ENCODE results near the gene PTPN1.

The PTPN1 gene

DNA sequence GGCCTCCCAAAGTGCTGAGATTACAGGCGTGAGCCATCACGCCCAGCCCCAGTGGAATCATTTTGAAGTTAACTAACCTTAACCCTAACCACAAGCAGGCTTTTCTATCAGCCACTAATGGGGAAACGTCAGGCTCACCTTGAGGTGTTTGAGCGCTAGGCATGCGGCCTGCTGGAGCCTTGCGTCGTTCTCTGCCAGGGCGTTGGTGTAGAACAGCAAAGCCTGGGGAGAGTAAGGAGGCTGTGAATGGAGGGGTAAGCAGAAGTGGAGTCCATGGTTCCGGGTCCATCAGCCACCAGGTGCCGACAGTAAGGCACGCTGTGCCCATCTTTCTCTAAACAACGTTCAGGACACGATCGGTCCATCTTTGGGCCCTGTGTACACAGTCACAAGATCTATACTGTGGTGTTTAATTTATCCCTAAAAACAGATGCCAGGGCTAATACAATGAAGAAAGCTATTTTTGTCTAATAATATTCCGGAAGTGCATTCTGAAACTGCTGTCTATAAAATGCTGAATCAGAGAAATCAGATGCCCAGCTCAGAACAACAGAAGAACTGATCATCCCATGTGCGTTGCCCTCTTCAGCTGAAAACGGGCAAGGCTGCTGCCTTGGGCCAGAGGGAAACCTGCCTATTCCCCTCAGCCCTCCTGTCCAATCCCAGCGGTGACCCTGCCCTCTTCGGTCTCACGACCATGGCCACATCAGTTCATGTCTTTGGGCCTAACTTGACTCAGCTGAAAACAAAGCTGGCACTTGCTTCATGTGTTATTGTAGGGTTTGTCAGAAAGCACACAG, 79.6 kb downstream of the PTPN1 start:
- ChIA-PET POLR2A (no interaction called here), CTCF (interaction anchor here (0.6 to 2.1 kb wide), 9 partner anchors 10 to 465 kb away, joined by 3 to 13 read pairs (median 5); no protein-coding TSS in a partner anchor)
- H3K9me3 ChIP-seq (ENCODE audit: control insufficient read depth, insufficient read depth, low read depth, low read length), result no peaks in the 10 kb centered on the region
- no peak overlapping the region for H3K4me3 ChIP-seq (ENCODE audit: low read depth, low read length)
- no peak for TF ChIP-seq ZNF768 (tag by site-specific recombination; IDR thresholded peaks at IDR 0.05)
- TF ChIP-seq, protein P1, sequence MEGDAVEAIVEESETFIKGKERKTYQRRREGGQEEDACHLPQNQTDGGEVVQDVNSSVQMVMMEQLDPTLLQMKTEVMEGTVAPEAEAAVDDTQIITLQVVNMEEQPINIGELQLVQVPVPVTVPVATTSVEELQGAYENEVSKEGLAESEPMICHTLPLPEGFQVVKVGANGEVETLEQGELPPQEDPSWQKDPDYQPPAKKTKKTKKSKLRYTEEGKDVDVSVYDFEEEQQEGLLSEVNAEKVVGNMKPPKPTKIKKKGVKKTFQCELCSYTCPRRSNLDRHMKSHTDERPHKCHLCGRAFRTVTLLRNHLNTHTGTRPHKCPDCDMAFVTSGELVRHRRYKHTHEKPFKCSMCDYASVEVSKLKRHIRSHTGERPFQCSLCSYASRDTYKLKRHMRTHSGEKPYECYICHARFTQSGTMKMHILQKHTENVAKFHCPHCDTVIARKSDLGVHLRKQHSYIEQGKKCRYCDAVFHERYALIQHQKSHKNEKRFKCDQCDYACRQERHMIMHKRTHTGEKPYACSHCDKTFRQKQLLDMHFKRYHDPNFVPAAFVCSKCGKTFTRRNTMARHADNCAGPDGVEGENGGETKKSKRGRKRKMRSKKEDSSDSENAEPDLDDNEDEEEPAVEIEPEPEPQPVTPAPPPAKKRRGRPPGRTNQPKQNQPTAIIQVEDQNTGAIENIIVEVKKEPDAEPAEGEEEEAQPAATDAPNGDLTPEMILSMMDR (tag by site-specific recombination; IDR thresholded peaks at IDR 0.05), result no peak
- no peak for TF ChIP-seq HOXC10 (CRISPR knock-in tag; IDR thresholded peaks at IDR 0.05)
- TF ChIP-seq ZNF366 (tag by site-specific recombination; conservative IDR thresholded peaks at IDR 0.05), result no peak
- no peak for TF ChIP-seq ZNF362 (tag by site-specific recombination; IDR thresholded peaks at IDR 0.05)
- no peak for TF ChIP-seq ZNF560 (tag by site-specific recombination; IDR thresholded peaks at IDR 0.05; ENCODE audit: borderline replicate concordance)
- no peak for TF ChIP-seq ZNF645 (tag by site-specific recombination; IDR thresholded peaks at IDR 0.05)
- TF ChIP-seq ZBTB8A (tag by site-specific recombination; IDR thresholded peaks at IDR 0.05), result no peak
- H3K4me1 ChIP-seq (ENCODE audit: control insufficient read depth, insufficient read depth, low read length), result no peaks in the 10 kb centered on the region
- H3K36me3 ChIP-seq (ENCODE audit: control insufficient read depth in 2 of 2, insufficient read depth in 1 of 2, low read length in 2 of 2), result peaks cover 0 to 25% of the 10 kb centered on the region in 2 experiments; a peak in 1 of 3 replicates
- no peak overlapping the region for H3K27ac ChIP-seq (ENCODE audit: extremely low read depth, low read depth, low read length)

DNA sequence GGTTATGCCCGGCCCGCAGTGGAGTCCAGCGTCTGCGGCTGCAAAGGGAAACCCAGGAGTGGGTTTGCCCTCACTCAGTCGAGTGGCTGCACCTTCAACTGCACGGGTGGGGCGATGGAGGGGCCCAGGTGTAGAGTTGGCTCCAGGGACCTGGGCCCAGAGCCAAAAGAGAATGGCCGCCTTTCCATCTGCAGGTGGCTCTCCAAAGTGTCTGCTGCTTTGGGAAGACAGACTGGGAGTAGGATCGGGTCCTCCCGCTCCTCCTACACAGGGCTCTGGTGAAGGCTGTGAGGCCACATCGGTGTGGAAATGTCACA, 80.1 kb downstream of the PTPN1 start:
- H3K9me3 ChIP-seq (ENCODE audit: control insufficient read depth, insufficient read depth, low read depth, low read length), result no peaks in the 10 kb centered on the region
- no peak for TF ChIP-seq ZFP69B (tag by site-specific recombination; IDR thresholded peaks at IDR 0.05)
- TF ChIP-seq, protein P2, sequence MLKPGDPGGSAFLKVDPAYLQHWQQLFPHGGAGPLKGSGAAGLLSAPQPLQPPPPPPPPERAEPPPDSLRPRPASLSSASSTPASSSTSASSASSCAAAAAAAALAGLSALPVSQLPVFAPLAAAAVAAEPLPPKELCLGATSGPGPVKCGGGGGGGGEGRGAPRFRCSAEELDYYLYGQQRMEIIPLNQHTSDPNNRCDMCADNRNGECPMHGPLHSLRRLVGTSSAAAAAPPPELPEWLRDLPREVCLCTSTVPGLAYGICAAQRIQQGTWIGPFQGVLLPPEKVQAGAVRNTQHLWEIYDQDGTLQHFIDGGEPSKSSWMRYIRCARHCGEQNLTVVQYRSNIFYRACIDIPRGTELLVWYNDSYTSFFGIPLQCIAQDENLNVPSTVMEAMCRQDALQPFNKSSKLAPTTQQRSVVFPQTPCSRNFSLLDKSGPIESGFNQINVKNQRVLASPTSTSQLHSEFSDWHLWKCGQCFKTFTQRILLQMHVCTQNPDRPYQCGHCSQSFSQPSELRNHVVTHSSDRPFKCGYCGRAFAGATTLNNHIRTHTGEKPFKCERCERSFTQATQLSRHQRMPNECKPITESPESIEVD (tag by site-specific recombination; IDR thresholded peaks at IDR 0.05), result no peak
- TF ChIP-seq, protein P3, sequence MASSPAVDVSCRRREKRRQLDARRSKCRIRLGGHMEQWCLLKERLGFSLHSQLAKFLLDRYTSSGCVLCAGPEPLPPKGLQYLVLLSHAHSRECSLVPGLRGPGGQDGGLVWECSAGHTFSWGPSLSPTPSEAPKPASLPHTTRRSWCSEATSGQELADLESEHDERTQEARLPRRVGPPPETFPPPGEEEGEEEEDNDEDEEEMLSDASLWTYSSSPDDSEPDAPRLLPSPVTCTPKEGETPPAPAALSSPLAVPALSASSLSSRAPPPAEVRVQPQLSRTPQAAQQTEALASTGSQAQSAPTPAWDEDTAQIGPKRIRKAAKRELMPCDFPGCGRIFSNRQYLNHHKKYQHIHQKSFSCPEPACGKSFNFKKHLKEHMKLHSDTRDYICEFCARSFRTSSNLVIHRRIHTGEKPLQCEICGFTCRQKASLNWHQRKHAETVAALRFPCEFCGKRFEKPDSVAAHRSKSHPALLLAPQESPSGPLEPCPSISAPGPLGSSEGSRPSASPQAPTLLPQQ (tag by site-specific recombination; IDR thresholded peaks at IDR 0.05), result no peak
- TF ChIP-seq EGR2 (tag by site-specific recombination; IDR thresholded peaks at IDR 0.05; ENCODE audit: low read depth), result 0 out of 2 replicates have a peak, but pooled peaks have one; percentile 9
- TF ChIP-seq ZNF335 (tag by site-specific recombination; conservative IDR thresholded peaks at IDR 0.05), result no peak
- TF ChIP-seq ZNF677 (tag by site-specific recombination; IDR thresholded peaks at IDR 0.05), result no peak
- no peak for TF ChIP-seq ZNF521 (tag by site-specific recombination; IDR thresholded peaks at IDR 0.05)

More for the DNA sequence above, 80.1 kb downstream of the PTPN1 start:
- peaks cover 0 to 22% of the 10 kb centered on the region in 2 experiments; a peak in 1 of 3 replicates for H3K36me3 ChIP-seq (ENCODE audit: control insufficient read depth in 2 of 2, insufficient read depth in 1 of 2, low read length in 2 of 2)
- H3K4me1 ChIP-seq (ENCODE audit: control insufficient read depth, insufficient read depth, low read length), result no peaks in the 10 kb centered on the region
- CTCF ChIA-PET, result interaction anchor here (1.0 to 1.1 kb wide), 2 partner anchors 10 to 19 kb away, joined by 3 to 4 read pairs; no protein-coding TSS in a partner anchor
- H3K27ac ChIP-seq (ENCODE audit: extremely low read depth, low read depth, low read length), result no peak overlapping the region
- H3K4me3 ChIP-seq (ENCODE audit: low read depth, low read length), result no peak overlapping the region
- POLR2A ChIA-PET, result no interaction called here
